Measurements from ENCODE around the gene ERBB2. TPM values are rescaled to one million over a fixed set of nuclear protein-coding genes. Genes with fewer than 3 reads are reported as not detected.

Gene ERBB2
- polyA plus RNA-seq, 3 donors: 0.17 to 0.73 TPM; not detected in 1

DNA sequence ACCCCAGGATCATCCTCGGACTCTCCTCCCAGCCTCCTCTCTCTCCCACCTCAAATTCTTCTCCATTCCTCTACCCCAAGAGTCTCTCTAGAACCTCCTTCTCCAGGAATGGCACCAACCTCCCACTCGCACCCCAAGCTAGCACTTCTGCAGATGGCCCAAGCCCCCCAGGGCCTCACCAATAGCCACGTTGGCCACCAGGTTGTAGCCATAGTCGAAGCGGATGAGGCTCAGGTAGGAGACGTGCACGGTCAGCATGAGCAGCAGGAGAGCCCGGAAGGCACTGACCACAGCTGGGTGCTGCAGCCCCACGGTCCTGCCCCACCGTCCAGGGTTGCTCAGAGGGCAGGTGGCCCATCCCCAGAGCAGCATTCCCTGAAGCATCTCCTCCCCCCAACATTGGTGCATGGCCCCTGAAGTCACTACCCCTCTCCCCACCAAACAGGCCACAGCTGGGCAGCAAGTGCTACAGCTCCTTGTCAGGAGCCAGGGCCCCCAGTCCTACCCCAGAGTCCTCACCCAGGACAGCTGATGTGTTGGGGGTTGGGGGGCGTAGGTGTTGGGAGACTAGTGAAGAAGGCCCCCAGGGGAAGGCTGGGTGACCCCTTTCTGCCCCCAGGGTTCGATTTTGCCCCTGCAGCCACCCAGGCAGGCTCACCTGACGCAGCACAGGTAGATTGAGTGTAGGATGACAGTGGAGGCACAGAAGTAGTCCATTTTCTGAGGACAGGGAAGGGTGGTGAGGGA is 26.4 kb upstream of the ERBB2 start:
- peaks cover 0 to 4% (median 2%) of the 10 kb centered on the region in 7 donors for H3K9me3 Mint-ChIP-seq
- no peak overlapping the region for H3K4me3 Mint-ChIP-seq
- H3K27me3 Mint-ChIP-seq (ENCODE audit: low read depth in 3 of 3): peaks cover 25 to 46% (median 39%) of the 10 kb centered on the region in 3 donors
- peak overlapping the region in 1 of 7 donors; percentile 42 for H3K27ac Mint-ChIP-seq
- no peaks in the 10 kb centered on the region for H3K36me3 ChIP-seq (replicated peaks in 1 of 2; ENCODE audit: control insufficient read depth in 1 of 2, insufficient read depth in 2 of 2, low read length in 2 of 2)
- peaks cover 5 to 32% of the 10 kb centered on the region in 2 donors for H3K27me3 ChIP-seq (ENCODE audit: control insufficient read depth in 2 of 2, insufficient read depth in 2 of 2, low read length in 2 of 2)
- no peaks in the 10 kb centered on the region for H3K9me3 ChIP-seq (replicated peaks in 1 of 2; ENCODE audit: control insufficient read depth in 1 of 2, insufficient read depth in 1 of 2, low read length in 2 of 2)
- H3K4me1 ChIP-seq (ENCODE audit: control insufficient read depth in 1 of 2, insufficient read depth in 2 of 2, low read length in 2 of 2): peaks cover 2 to 6% of the 10 kb centered on the region in 2 donors
- H3K4me2 ChIP-seq (replicated peaks; ENCODE audit: extremely low read depth, low read length, poor library complexity, severe bottlenecking): no peak overlapping the region
- intact Hi-C loops (cut with micrococcal nuclease): no loop called here
- no peak for DNase-seq
- H3K36me3 Mint-ChIP-seq: peaks cover 5 to 15% of the 10 kb centered on the region in 2 donors
- H2AFZ ChIP-seq (ENCODE audit: insufficient read depth, low read depth, low read length, poor library complexity, severe bottlenecking): no peak overlapping the region
- TF ChIP-seq CTCF (IDR thresholded peaks at IDR 0.05): no peak
- no peaks in the 10 kb centered on the region for H4K20me1 ChIP-seq (ENCODE audit: insufficient read depth, low read length)
- peaks cover 19% of the 10 kb centered on the region for H3K4me1 Mint-ChIP-seq
- H3K27ac ChIP-seq (ENCODE audit: low read depth in 1 of 2, low read length in 2 of 2): no peak overlapping the region
- H3K79me2 ChIP-seq (ENCODE audit: insufficient read depth, low read length): no peaks in the 10 kb centered on the region
- 83% methylated on average over 11 of the region's 13 CpGs for WGBS (ENCODE audit: insufficient coverage)
- no peak overlapping the region for H3K4me3 ChIP-seq (replicated peaks in 1 of 3; ENCODE audit: low read depth in 2 of 3, low read length in 3 of 3)
- H3K9ac ChIP-seq (ENCODE audit: insufficient read depth, low read length, poor library complexity, severe bottlenecking): no peak overlapping the region

DNA sequence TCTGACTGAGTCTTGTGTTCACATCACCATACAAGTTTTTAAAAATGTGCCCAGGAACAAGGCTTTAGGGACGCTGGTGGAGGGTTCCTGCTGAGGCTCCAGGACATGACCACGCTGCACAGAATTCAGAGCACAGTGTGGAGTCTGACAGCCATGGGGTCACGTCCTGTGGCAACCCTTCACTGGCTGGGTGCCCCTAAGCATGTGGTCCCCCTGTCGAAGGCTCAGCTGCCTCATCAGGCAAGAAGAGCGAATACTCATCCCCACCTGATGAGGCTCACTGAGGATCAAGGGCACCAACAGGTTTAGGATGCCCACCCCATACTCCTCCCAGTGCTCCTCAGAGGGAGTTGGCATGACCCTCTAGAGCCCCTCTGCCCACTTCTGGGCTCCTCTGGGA is 25.7 kb upstream of the ERBB2 start:
- peaks cover 0 to 4% (median 0%) of the 10 kb centered on the region in 7 donors for H3K9me3 Mint-ChIP-seq
- no peak overlapping the region for H2AFZ ChIP-seq (ENCODE audit: insufficient read depth, low read depth, low read length, poor library complexity, severe bottlenecking)
- peaks cover 16% of the 10 kb centered on the region for H3K4me1 Mint-ChIP-seq
- H3K27ac Mint-ChIP-seq: no peak overlapping the region
- H3K9me3 ChIP-seq (replicated peaks in 1 of 2; ENCODE audit: control insufficient read depth in 1 of 2, insufficient read depth in 1 of 2, low read length in 2 of 2): no peaks in the 10 kb centered on the region
- no peak overlapping the region for H3K4me3 ChIP-seq (replicated peaks in 1 of 3; ENCODE audit: low read depth in 2 of 3, low read length in 3 of 3)
- H3K9ac ChIP-seq (ENCODE audit: insufficient read depth, low read length, poor library complexity, severe bottlenecking): no peak overlapping the region
- H4K20me1 ChIP-seq (ENCODE audit: insufficient read depth, low read length): no peaks in the 10 kb centered on the region
- peaks cover 0 to 1% of the 10 kb centered on the region in 2 donors for H3K36me3 ChIP-seq (replicated peaks in 1 of 2; ENCODE audit: control insufficient read depth in 1 of 2, insufficient read depth in 2 of 2, low read length in 2 of 2)
- no peak overlapping the region for H3K4me3 Mint-ChIP-seq
- H3K4me2 ChIP-seq (replicated peaks; ENCODE audit: extremely low read depth, low read length, poor library complexity, severe bottlenecking): no peak overlapping the region
- no peak for TF ChIP-seq CTCF (IDR thresholded peaks at IDR 0.05)
- no peaks in the 10 kb centered on the region for H3K79me2 ChIP-seq (ENCODE audit: insufficient read depth, low read length)
- H3K27ac ChIP-seq (ENCODE audit: low read depth in 1 of 2, low read length in 2 of 2): no peak overlapping the region
- no peak for DNase-seq
- H3K27me3 Mint-ChIP-seq (ENCODE audit: low read depth in 3 of 3): peaks cover 20 to 39% (median 35%) of the 10 kb centered on the region in 3 donors
- peaks cover 0 to 4% of the 10 kb centered on the region in 2 donors for H3K4me1 ChIP-seq (ENCODE audit: control insufficient read depth in 1 of 2, insufficient read depth in 2 of 2, low read length in 2 of 2)
- H3K27me3 ChIP-seq (ENCODE audit: control insufficient read depth in 2 of 2, insufficient read depth in 2 of 2, low read length in 2 of 2): peaks cover 2 to 26% of the 10 kb centered on the region in 2 donors
- WGBS (ENCODE audit: insufficient coverage): 94% methylated on average over 3 of the region's 5 CpGs
- H3K36me3 Mint-ChIP-seq: peaks cover 11 to 18% of the 10 kb centered on the region in 2 donors
- intact Hi-C loops (cut with micrococcal nuclease): no loop called here

All from CD14-positive monocyte (primary cell).